Activated T-cell treated with anti-CD3 and anti-CD28 coated beads for 48 hours (primary cell): ENCODE results near the gene C9orf50.
"Not testable (repeated sequence)": the region's sequence is repeated elsewhere in the genome, so short reads cannot be mapped to it uniquely, and the experiment has no call there.

Source experiments
- DNase-seq: peaks from one replicate; pipeline ENCODE4 v3.0.0-alpha.2; 2020; ENCODE audit warnings: low read depth

The C9orf50 gene, protein sequence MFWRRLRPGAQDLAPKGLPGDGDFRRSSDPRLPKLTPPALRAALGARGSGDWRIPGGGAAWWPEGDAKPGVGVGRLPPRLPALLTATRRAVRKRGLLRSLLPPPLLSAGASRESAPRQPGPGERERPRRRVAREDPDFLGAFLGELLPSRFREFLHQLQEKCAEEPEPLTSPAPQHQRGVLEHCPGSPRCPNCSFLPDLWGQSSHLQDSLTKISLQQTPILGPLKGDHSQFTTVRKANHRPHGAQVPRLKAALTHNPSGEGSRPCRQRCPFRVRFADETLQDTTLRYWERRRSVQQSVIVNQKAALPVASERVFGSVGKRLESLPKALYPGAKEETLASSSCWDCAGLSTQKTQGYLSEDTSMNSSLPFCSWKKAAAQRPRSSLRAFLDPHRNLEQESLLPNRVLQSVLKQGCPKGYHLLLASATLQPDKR

DNA sequence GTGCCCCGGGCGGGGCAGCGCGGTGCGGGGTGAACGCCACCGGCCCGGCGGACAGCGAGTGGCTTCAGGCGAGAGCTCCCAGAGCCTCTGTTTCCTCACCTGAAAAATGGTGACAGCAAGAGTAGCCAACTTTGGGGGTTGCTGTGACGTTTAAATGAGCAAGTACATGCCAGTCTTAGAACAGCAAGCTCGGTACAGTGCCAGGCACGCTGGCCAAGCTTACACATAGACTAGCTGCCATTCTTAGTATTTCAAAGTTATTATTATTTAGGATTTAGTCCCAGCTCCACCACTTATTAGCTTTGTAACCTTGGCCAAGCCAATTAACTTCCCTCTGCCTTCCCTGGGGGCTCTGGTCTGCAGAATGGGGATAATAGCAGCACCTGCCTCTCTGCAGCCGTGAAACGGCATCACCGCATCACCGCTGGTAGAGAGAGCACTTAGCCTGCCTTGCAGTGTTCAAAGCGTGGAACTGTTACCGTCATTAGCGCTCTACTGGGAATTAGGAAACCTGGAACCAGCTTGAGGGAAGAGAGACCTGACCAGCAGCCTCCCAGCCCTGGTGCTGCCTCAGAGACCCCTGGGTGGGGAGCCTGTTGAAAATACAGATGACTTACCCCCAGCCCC is at the start of gene C9orf50:
Gene C9orf50, minus strand, starts transcription at position 433 of the 627 bp plus-strand sequence. CDS start 527 bp downstream, outside the sequence.
- DNase-seq: no peak

DNA sequence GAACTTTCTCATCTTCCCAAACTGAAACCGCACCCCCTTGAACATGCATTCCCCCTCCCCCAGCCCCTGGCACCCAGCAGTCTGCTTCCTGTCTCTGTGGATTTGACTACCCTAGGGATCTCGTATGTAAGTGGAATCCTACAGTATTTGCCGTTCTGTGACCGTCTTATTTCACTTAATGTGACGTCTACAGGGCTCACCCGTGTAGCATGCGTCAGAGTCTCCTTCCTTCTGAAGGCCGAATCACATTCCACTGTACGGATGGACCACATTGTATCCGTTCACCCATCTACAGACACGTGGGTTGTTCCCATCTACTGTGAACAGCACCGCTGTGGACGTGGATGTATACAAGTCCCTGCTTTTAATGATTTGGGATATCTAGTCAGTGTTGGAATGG is 49.0 kb upstream of the C9orf50 start:
- DNase-seq: no peak

DNA sequence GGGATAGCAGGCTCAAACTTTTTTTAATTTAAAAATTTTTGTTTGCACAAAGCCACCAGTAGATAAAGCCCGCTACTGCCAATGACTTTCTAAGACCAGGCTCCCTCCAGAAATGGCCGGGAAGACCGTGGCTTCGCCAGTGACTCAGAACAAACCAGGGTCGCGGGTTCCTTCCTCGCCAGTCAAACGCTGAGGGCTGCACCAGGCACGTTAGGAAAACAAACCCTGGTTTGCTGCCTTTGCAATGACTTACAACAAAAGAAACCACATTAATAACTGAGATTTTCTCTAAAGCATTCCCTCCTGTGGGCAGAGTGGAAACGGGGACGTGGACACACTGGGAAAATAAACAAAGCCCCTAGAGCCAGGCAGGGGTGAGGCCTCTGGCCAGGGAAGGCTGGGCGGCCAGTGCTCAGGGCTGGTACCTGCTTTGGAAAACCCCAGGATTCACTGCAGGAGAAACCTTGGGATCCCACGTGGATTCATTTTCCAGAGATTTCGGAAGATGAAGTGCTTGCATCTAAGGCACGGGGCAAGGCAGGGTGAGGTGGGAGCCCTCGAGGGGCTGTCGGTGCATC is 48.3 kb upstream of the C9orf50 start:
- no peak for DNase-seq

DNA sequence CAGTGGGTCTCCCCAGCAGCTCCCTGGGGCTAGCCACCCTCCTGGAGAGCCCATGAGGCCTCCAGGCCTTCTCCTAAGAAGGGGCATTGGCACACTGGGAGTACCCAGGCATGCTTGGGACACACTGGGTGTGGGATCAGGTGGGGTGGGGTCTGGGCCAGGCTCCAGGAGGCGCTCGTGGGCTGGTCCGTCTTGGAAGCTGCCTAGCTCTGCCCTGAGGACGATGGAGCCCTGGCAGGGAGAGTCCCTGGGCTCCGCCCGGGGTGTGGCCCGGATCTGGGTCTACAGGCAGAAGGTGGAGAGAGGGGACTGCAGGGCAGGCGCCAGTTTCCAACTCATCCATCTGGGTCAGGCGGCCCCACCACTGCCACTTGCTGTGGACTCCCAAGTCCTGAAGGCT is 46.9 kb upstream of the C9orf50 start:
- DNase-seq: no peak

DNA sequence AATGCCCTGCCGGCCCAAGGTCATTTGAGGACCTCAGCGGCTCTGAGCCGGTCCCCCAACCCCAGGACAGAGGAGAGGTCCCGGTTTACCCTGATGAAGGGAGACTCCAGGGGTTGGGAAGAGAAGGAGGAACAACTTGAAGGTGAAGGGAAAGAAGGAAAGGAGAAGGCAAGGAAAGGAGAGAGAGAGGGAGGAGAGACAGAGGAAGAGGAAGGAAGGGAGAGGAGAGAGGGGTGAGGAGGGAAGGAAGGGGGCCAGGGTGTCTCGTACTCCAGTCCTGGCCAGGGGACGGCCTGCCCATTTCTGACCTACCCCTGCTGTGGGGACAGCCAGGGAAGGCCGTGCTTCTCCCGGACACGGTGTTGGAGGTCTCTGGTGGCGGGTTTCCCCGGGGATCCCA is 46.5 kb upstream of the C9orf50 start:
- DNase-seq: no peak

DNA sequence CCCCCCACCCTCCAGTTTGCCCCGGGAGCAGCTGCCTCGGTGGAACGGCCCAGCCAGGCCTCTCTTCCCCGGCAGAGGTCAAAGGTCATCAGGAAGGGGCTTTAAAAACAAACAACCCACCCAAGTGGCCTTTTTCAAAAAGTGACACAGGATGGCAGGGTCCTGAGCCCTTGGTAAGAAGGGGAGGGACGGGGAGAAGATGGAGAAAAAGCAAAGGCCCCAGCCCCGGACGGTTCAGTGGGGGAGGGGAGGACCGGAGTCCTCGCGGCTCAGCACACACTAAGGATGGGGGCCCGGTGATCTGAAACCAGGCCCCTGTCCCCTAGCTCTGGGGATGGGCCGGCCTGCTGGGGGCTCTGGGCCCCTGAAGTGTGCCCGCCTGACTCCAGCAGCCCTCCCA is 45.7 kb upstream of the C9orf50 start:
- no peak for DNase-seq

DNA sequence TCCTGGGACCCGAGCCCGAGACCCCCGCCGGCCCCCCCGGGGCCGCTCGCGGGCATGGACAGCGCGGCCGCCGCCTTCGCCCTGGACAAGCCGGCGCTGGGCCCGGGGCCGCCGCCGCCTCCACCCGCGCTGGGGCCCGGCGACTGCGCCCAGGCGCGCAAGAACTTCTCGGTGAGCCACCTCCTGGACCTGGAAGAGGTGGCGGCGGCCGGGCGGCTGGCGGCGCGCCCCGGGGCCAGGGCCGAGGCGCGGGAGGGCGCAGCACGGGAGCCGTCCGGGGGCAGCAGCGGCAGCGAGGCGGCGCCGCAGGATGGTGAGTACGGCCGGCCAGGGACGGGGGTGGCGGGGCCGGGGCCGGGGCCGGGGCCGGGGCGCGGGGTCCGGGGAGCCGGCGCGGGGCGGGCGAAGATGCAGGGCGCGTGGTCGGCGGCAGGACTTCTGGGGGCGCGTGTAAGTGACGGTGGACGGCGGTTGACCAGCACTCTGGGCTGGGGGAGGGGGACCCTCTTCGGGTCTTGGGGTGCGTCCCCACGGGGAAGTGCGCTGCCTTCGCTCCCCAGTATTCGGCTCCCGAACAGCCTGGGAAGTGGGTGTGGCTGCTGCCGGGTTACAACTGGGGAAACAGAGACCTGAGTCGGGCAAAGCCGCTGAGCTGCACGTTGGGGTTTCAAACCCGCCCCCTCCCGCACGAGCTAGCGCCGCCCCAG is 45.1 kb upstream of the C9orf50 start:
- no peak for DNase-seq

DNA sequence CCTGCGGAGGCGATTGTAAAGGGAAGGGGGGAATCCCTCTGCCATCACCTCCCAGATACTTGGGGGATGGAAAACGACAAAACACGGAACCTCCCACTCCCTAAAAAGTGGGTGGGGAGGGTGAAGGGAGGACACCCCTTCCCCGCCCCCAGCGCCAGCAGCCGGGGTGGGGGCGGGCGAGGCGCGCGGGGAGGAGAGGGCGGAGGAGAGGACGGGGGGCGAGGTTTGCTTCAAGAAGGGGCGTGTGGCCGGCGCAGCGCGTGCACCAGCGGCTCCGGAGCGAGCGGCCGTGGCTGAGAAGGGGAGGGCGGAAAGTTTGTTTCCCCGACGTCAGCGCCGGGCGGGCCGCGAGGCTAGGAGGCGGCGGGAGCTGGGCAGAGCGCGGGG is 44.5 kb upstream of the C9orf50 start, which contains the start of gene PRRX2:
Gene PRRX2, plus strand, starts transcription at position 259 of the 387 bp plus-strand sequence. CDS start 221 bp downstream, outside the sequence.
- DNase-seq: peak; percentile 38

DNA sequence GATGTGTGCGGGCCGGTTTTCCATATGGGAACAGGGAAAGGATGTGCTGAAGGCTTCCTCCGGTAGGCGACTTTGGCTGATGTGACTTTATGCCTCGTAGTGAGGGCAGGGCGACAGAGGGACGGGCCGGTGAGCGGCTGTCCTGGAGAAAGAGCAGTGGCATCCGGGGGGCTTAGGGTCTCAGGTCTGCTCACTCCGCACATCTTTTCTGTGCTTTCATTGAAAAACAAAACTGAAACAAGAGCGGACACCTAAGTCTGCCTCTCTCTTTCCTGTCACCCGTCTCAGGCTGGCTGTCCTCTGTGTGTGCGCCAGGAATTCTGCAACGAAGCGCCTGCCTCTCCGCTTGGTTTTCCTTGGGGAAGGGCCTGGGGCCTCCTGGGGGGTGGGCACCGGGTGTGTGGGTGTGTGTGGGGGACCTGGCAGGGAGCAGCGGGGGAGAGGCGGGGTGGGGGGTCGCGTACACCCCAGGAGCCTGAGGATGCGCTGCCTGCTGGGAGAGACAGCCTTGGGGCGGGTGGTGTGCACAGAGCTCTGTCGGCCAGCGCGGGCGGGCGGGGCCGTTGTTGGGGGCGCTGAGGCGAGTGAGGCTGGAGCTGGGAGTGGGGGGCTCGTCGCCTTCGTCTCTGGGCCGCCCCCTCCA is 44.0 kb upstream of the C9orf50 start:
- DNase-seq: no peak

DNA sequence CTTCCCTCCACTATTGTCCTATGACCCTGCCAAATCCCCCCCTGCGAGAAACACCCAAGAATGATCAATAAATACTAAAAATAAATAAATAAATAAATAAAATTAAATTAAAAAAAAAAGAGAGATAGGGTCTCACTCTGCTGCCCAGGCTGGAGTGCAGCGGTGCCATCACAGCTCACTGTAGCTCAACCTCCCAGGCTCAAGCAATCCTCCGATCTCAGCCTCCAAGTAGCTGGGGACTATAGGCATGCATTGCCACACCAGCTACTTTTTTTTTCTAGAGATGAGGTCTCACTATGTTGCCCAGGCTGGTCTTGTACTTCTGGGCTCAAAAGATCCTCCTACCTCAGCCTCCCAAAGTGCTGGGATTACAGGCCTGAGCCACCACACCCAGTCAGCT is 41.3 kb upstream of the C9orf50 start:
- not testable (repeated sequence) for DNase-seq

DNA sequence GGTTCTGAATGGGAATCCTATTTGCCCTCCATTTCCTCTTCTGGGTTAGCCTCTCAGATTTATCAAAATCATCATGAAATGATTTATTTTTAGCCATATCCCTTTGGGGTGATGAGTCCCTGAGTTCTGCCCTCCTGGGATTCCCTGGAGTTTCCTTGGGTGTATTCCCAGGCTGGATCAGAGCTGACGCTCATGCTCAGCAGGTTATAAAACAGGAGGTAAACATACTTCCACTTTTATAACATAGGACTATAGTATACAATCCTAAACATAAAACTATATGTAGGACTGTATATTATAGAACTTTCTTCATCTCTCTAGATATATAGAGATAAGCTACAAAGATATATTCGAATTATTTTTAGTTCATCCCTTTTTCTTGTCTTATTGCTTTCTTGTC is 40.1 kb upstream of the C9orf50 start:
- no peak for DNase-seq

DNA sequence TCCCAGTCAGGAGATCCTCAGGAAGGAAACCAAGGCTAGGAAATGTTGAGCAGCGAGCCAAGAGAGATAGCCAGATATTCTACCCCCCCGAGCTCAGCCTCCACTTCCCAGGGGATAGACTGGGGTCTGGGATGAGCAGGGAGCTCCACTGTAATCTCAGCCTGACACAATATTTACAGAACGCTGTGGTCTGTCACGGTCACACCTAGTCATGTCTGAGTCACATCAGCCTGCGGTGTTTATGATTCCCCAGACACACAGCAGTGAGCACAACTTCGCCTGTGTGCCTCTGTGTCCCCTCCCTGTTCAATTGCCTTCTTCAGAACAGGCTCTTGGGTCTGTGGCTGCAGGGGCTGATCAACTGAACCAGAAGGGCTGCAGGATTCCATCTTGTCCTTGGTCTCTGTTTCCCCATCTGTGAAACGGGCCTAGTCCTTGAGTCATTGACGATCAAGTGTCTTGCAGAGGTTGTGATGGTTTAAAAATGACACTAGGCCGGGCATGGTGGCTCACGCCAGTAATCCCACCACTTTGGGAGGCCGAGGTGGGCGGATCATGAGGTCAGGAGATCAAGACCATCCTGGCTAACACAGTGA is 36.0 kb upstream of the C9orf50 start:
- DNase-seq: no peak

DNA sequence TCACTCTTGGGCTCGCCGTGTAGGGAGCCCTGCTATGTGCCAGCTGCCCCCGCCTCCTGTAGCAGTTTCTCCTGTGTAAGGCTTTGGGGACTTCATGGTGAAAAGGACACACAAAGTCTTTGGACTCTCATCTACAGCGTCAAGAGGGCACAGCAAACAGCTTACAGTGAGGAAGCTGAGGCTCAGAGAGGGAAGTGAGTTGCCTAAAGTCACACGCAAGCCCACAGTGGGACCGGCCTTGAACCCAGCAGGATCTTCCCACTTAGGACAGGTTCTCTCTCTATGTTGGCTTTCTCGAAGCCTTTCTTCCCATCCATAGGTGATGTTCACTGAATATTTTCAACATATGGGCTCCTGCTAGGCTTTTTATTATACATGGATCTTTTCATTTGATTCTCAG is 34.8 kb upstream of the C9orf50 start:
- DNase-seq: no peak

DNA sequence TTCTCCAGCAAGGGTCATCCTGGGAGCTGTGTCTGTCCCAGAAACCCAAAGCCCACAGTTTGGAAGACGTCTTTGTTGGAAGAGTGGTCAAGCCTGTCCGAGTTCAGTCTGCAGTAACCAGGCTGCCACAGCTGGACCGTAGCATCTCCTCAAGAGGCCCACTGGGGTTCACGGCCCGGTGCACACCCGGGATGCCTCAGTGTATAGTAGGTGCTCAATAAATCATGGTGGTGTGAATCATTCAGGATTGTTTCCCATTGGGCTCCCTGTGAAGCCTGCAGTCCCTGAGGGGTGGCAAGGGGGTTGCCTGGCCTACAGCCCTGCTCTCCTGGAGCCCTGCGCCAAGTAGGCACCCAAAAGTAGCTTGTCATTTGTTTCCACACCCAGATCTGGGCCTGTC is 34.3 kb upstream of the C9orf50 start:
- no peak for DNase-seq

DNA sequence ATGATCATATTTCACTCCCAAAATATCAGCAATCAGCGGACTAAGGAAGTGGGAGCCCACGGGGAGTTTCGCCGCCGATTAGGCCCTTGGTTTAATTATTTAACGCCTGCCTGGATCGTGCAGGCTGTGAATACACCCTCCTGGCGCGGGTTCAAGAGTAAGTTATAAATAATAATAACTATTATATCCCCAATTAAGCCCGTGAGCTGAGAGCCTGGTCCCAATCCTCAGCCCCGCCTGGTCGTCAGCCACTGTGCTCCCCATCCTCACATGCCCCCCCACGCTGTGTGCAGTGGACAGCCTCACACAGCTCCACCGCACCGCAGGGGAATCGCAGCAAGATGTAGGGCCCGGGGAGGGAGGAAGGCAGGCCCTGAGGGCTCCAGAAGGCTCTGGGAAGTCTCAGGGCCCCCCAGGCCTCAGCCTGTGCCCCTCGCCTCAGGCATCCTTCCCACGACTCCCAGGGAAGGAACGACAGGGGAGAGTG is 33.7 kb upstream of the C9orf50 start:
- DNase-seq: no peak

DNA sequence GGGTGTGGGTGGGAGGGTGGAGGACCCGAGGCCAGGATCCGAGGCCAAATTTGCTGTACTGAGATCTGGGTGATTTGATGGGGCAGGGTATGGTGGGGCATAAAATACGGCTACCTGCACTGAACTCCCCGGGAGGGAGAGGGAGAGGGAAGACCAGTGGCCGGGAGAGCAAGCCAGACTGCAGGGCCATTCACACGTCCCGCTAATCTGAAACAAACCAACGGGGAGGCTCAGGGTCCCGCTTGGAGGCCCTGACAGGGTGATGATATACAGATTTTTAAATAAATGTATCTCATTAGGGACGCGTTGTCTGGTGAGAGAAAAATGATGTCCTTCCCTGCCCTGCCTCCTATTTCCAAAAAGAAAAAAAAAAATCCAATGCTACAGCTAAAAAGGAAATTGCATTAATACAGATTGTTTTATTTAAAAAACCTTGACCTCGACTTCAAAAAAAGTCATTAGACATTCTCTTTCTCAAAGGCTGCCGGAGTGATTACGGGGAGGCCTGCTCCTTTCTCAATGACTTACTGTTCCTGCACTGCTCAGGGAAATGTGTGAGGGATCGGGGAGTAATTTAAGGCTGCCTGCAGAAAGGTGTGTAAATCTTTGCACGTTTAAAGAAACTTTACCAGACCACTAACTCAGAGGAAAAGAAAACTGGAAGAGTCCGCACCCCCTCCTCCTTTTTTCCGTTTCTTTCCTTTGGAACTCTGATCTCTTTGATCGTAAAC is 33.1 kb upstream of the C9orf50 start:
- no peak for DNase-seq

DNA sequence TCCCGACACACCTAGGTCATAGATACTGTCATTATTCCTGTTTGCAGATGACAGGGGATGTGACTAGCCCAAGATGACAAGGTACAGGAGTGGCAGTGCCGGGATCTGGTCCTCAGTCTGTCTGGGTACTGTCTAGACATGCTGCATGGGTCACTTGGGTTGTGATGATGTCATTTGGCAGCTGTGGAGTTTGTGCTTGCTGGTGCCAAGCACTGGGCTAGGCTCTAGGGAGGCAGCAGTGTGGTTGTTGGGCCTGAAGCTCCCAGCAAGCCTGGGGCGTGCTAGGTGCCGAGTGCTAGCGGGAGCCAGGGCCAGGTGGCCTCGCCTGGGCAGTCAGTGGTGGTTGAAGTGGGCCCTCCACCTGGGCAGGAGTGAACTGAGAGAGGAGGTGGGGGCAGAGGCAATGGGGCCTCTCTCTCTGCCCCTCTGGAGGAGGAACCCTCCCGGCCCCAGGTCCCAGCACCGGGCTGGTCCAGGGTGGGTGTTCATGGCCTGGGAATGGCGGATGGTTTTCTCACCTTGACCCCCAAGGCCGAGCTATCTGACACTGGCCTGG is 29.9 kb upstream of the C9orf50 start:
- DNase-seq: no peak

DNA sequence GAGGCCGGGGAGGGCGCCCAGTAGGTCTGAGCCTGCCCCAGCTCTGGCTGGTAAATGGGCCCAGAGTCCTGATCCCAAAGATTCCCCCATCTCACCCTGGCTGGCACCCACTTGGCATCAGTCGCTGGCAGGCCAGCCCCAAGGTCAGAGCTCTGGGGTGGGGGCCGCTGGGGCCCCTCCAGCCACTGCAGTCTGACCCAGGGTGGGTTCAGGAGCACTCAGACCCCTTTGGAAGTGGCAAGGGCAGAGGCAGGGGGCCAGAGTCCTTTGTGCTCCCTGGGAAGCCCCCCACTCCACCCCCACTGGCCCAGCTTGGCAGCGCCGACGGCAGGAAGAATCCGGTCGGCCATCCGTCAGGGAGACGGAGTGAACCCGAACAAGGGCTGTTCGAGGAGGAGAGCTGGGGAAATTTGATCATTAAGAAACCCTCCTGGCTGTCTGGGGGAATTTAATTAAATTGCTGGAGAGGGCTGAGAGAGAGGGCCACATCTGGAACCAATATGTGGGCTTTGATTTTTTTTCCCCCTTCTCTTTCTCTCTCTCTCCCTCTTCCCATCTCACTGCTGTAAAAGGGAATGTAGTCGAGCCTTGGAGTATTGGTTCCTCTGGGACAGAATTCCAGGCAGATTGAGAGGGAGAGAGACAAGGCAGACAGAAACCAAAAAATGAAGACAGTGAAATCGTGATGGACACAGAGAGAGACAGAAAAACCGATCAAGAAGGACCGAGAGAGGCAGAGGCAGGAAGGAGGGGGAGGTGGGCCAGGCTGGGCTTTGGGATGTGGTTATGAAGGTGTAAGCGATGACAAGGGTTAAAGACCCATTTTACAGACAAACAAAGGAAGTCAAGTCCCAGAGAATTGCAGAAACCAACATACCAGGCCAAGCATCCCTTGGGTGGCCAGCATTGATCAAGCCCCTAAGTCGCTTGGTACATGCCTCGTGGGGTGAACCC is 29.1 kb upstream of the C9orf50 start:
- DNase-seq: no peak

DNA sequence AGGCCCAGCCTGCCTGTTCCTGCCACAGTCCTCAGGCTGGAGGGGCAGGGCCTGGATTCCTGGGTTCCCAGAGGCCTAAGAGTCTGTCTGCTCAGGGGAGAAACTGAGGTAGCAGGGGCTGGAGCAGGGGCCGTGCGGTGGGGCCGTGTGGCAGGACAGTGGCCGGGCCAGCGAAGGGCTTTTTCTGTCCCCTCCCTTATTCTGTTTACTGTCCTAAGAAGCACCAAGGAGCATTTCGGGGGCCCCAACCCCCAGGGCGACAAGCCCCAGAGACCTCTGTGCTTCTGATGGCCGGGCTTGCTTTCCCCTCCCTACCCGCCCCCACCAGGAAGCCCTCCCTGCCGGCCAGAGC is 27.8 kb upstream of the C9orf50 start:
- DNase-seq: no peak
